ENCODE data around the gene RNF13.
A peak's percentile ranks its signal among the peaks of the same experiment; 100 is the strongest.

- TF ChIP-seq CTCF (IDR thresholded peaks at IDR 0.05) = no peak
- peak; percentile 14; the same call in 1 of the 2 replicates for TF ChIP-seq POLR2AphosphoS5 (IDR thresholded peaks at IDR 0.05; ENCODE audit: low read depth, low read length)
- TF ChIP-seq REST (IDR thresholded peaks at IDR 0.05; ENCODE audit: insufficient read depth in 1 of 2, low read depth in 2 of 2, low read length in 1 of 2) = no peak
Measured at GRCh38 chr3:149969940-149970715, 157.1 kb downstream of the RNF13 start.

All from Panc1 (cell line).